HEK293 (cell line): ENCODE results near the gene CLEC1A.

ENCODE experiments used
- CTCF ChIA-PET: fragments of 350-600 bp; formaldehyde crosslinking; extraction: SDS; loops from one replicate; lab custom pipeline; 2021; ENCODE audit warnings: antibody characterized with exemption; lab: Yijun Ruan, JAX
- POLR2A ChIA-PET: fragments of 300-600 bp; formaldehyde crosslinking; extraction: SDS; loops from one replicate; lab custom pipeline; 2020; ENCODE audit warnings: antibody characterized with exemption, inconsistent platforms; lab: Yijun Ruan, JAX
- H3K27ac ChIP-seq: fragments of 200-500 bp; sonication (Bioruptor generic); 2 replicates; pipeline ENCODE4 v1.5.1; 2014; ENCODE audit warnings: low read depth, low read length, control low read depth, inconsistent platforms; ENCODE audit errors: extremely low read depth
- H3K36me3 ChIP-seq, 2 experiments: fragments of 200-500 bp in 1 of 2; sonication (Bioruptor generic) in 1 of 2; 1 replicate in 1 of 2; 2 replicates in 1 of 2; pipeline ENCODE4 v1.5.1; 2014 to 2017; ENCODE audit warnings: inconsistent platforms in 2 of 2, low read length in 2 of 2; ENCODE audit not compliant: control insufficient read depth in 2 of 2, insufficient read depth in 1 of 2
- H3K4me1 ChIP-seq: fragments of 200-500 bp; sonication (Bioruptor generic); 2 replicates; pipeline ENCODE4 v1.5.1; 2014; ENCODE audit warnings: mild to moderate bottlenecking, low read length, inconsistent platforms; ENCODE audit not compliant: control insufficient read depth, insufficient read depth
- H3K4me3 ChIP-seq: 2 replicates; pipeline ENCODE4 v1.5.1; 2011; ENCODE audit warnings: low read depth, mild to moderate bottlenecking, control low read depth, low read length, moderate library complexity
- H3K9me3 ChIP-seq: fragments of 200-500 bp; sonication (Bioruptor generic); 2 replicates; pipeline ENCODE4 v1.5.1; 2014; ENCODE audit warnings: low read depth, low read length, inconsistent platforms; ENCODE audit not compliant: control insufficient read depth, insufficient read depth
- FEZF1 ChIP-seq: fragments of 450-650 bp; formaldehyde crosslinking; IDR thresholded peaks from 2 replicates; pipeline ENCODE4 v1.5.1; 2016; ENCODE audit warnings: missing biosample characterization, missing genetic modification characterization
- HOXD13 ChIP-seq: sonication (generic); formaldehyde crosslinking; IDR thresholded peaks from 2 replicates; pipeline ENCODE4 v1.8.0; 2022; ENCODE audit warnings: missing genetic modification reagents, borderline replicate concordance
- KLF8 ChIP-seq: fragments of 450-650 bp; formaldehyde crosslinking; IDR thresholded peaks from 2 replicates; pipeline ENCODE4 v1.5.1; 2016; ENCODE audit warnings: missing biosample characterization, missing genetic modification characterization
- PRDM1 ChIP-seq: fragments of 450-650 bp; formaldehyde crosslinking; IDR thresholded peaks from 2 replicates; pipeline ENCODE4; 2016; ENCODE audit warnings: missing biosample characterization, missing genetic modification characterization
- YY1 ChIP-seq: fragments of 450-650 bp; formaldehyde crosslinking; IDR thresholded peaks from 2 replicates; pipeline ENCODE4 v1.5.1; 2018; ENCODE audit warnings: missing biosample characterization, missing genetic modification characterization
- ZEB2 ChIP-seq: fragments of 450-650 bp; formaldehyde crosslinking; IDR thresholded peaks from 2 replicates; pipeline ENCODE4 v1.5.1; 2016; ENCODE audit warnings: missing biosample characterization, missing genetic modification characterization
- ZFP3 ChIP-seq: fragments of 450-650 bp; formaldehyde crosslinking; IDR thresholded peaks from 2 replicates; pipeline ENCODE4 v1.5.1; 2016; ENCODE audit warnings: low read depth, missing biosample characterization, missing genetic modification characterization
- ZNF155 ChIP-seq: fragments of 450-650 bp; formaldehyde crosslinking; IDR thresholded peaks from 2 replicates; pipeline ENCODE4 v1.5.1; 2016; ENCODE audit warnings: missing biosample characterization, missing genetic modification characterization
- ZNF174 ChIP-seq: fragments of 450-650 bp; formaldehyde crosslinking; IDR thresholded peaks from 2 replicates; pipeline ENCODE4 v1.5.0; 2017; ENCODE audit warnings: missing biosample characterization, mild to moderate bottlenecking, missing genetic modification characterization
- ZNF184 ChIP-seq: fragments of 450-650 bp; IDR thresholded peaks from 2 replicates; pipeline ENCODE4 v1.5.1; 2018; ENCODE audit warnings: missing biosample characterization, mild to moderate bottlenecking, missing genetic modification characterization
- ZNF211 ChIP-seq: fragments of 450-650 bp; formaldehyde crosslinking; IDR thresholded peaks from 2 replicates; pipeline ENCODE4 v1.5.1; 2016; ENCODE audit warnings: low read depth, missing biosample characterization, missing genetic modification characterization
- ZNF37A ChIP-seq: fragments of 450-650 bp; IDR thresholded peaks from 2 replicates; pipeline ENCODE4 v1.5.1; 2018; ENCODE audit warnings: missing biosample characterization, missing genetic modification characterization
- ZNF391 ChIP-seq: fragments of 450-650 bp; formaldehyde crosslinking; IDR thresholded peaks from 2 replicates; pipeline ENCODE4 v1.5.1; 2016; ENCODE audit warnings: low read depth, missing biosample characterization, missing genetic modification characterization, borderline replicate concordance
- ZNF510 ChIP-seq: fragments of 450-650 bp; formaldehyde crosslinking; IDR thresholded peaks from 2 replicates; pipeline ENCODE4 v1.5.1; 2018; ENCODE audit warnings: mild to moderate bottlenecking, missing genetic modification characterization, missing biosample characterization; ENCODE audit not compliant: insufficient replicate concordance
- ZNF529 ChIP-seq: fragments of 450-650 bp; formaldehyde crosslinking; IDR thresholded peaks from 2 replicates; pipeline ENCODE4 v1.5.1; 2017; ENCODE audit warnings: missing genetic modification characterization, missing biosample characterization; ENCODE audit not compliant: insufficient replicate concordance
- ZNF585B ChIP-seq: fragments of 450-650 bp; formaldehyde crosslinking; IDR thresholded peaks from 2 replicates; pipeline ENCODE4 v1.5.1; 2016; ENCODE audit warnings: missing biosample characterization, missing genetic modification characterization
- ZNF654 ChIP-seq: fragments of 450-650 bp; formaldehyde crosslinking; IDR thresholded peaks from 2 replicates; pipeline ENCODE4 v1.5.1; 2016; ENCODE audit warnings: low read depth, missing biosample characterization, missing genetic modification characterization
- ZNF785 ChIP-seq: fragments of 450-650 bp; formaldehyde crosslinking; IDR thresholded peaks from 2 replicates; pipeline ENCODE4 v1.5.1; 2016; ENCODE audit warnings: missing biosample characterization, missing genetic modification characterization
- ZNF830 ChIP-seq: fragments of 450-650 bp; IDR thresholded peaks from 2 replicates; pipeline ENCODE4 v1.5.0; 2018; ENCODE audit warnings: missing biosample characterization, missing genetic modification characterization, low read depth, mild to moderate bottlenecking, moderate library complexity
- TF ChIP-seq, protein P1 (sequence below): fragments of 450-650 bp; formaldehyde crosslinking; conservative IDR thresholded peaks from 2 replicates; pipeline ENCODE4 v1.5.1; 2016; ENCODE audit warnings: low read depth, missing biosample characterization, missing genetic modification characterization
- TF ChIP-seq, protein P2 (sequence below): fragments of 450-650 bp; formaldehyde crosslinking; IDR thresholded peaks from 2 replicates; pipeline ENCODE4 v1.5.1; 2017; ENCODE audit warnings: missing biosample characterization, missing genetic modification characterization
- TF ChIP-seq, protein P3 (sequence below): fragments of 450-650 bp; formaldehyde crosslinking; IDR thresholded peaks from 2 replicates; pipeline ENCODE4 v1.5.1; 2016; ENCODE audit warnings: missing biosample characterization, missing genetic modification characterization
- TF ChIP-seq, protein P4 (sequence below): fragments of 450-650 bp; formaldehyde crosslinking; IDR thresholded peaks from 2 replicates; pipeline ENCODE4 v1.5.1; 2017; ENCODE audit warnings: missing biosample characterization, missing genetic modification characterization

Gene CLEC1A

DNA sequence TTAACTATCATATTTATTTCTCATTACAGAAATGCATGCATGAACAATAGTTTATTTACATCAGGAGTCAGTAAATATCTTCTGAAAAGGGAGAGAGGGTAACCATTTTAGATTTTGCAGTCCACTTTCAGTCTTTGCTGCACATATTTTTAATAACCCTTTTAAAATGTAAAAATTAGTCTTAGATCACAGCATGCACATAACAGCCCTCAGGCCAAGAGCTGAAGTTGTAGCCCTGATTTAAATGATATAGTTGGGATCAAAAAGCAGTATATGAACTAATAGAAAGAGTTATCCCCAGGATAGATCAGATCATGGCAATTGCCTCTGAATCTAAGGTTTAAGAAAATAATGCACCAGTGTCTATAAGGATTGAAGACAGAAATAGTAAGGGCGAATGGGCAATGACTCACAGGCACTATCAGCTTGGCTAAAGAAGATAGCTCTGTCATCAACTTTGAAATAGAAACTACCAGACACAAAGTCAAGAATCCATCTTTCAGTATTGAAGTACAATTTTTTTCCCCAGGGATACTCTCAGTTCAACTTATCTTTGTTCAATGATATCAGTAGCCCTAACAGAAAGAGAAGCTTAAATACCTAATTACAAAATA, 44.3 kb upstream of the CLEC1A start:
- no peak overlapping the region for H3K4me3 ChIP-seq
- ChIA-PET CTCF (interaction anchor here (0.5 to 6.4 kb wide), 11 partner anchors 10 to 1571 kb away, joined by 3 to 74 read pairs (median 4); no protein-coding TSS in a partner anchor), POLR2A (no interaction called here)
- TF ChIP-seq ZNF510 (no peak), ZNF211 (tag by site-specific recombination) (no peak), ZNF785 (tag by site-specific recombination) (no peak), YY1 (tag by site-specific recombination) (no peak), ZNF174 (tag by site-specific recombination) (no peak), PRDM1 (tag by site-specific recombination) (no peak), ZNF184 (tag by site-specific recombination) (no peak), ZFP3 (no peak), ZEB2 (tag by site-specific recombination) (no peak)
- no peak overlapping the region for H3K27ac ChIP-seq
- no peaks in the 10 kb centered on the region for H3K36me3 ChIP-seq
- no peaks in the 10 kb centered on the region for H3K9me3 ChIP-seq
- H3K4me1 ChIP-seq: no peaks in the 10 kb centered on the region

DNA sequence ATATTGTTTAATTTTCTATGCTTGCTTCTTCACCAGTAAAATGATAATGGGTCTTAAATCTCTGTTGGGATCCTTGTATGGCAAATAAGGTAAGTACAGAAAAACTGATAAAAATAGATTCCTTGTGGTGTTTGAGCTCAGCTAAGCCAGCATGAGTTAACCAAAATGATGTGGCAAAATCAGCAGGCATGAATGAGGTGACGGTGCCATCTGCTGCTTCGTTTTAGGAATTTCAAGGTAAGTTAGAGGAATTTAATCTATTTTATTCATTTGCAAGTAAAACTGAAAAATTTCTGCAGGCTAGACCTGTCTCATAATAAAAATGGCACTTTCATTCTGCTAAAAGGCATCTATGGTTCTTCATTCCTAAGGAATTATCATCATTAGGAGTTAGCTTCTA, 41.2 kb upstream of the CLEC1A start:
- Histone ChIP-seq H3K9me3 (no peaks in the 10 kb centered on the region), H3K4me1 (no peaks in the 10 kb centered on the region), H3K4me3 (no peak overlapping the region), H3K36me3 (no peaks in the 10 kb centered on the region), H3K27ac (no peak overlapping the region)
- CTCF ChIA-PET: interaction anchor here (0.8 to 6.4 kb wide), 23 partner anchors 10 to 810 kb away, joined by 3 to 74 read pairs (median 4); partner anchors contain the start of genes CLEC12B and CLEC2A
- POLR2A ChIA-PET: no interaction called here
- TF ChIP-seq ZNF830 (no peak), ZNF654 (peak; percentile 83), KLF8 (tag by site-specific recombination) (no peak), ZNF510 (peak; percentile 93)
- TF ChIP-seq, protein P1, sequence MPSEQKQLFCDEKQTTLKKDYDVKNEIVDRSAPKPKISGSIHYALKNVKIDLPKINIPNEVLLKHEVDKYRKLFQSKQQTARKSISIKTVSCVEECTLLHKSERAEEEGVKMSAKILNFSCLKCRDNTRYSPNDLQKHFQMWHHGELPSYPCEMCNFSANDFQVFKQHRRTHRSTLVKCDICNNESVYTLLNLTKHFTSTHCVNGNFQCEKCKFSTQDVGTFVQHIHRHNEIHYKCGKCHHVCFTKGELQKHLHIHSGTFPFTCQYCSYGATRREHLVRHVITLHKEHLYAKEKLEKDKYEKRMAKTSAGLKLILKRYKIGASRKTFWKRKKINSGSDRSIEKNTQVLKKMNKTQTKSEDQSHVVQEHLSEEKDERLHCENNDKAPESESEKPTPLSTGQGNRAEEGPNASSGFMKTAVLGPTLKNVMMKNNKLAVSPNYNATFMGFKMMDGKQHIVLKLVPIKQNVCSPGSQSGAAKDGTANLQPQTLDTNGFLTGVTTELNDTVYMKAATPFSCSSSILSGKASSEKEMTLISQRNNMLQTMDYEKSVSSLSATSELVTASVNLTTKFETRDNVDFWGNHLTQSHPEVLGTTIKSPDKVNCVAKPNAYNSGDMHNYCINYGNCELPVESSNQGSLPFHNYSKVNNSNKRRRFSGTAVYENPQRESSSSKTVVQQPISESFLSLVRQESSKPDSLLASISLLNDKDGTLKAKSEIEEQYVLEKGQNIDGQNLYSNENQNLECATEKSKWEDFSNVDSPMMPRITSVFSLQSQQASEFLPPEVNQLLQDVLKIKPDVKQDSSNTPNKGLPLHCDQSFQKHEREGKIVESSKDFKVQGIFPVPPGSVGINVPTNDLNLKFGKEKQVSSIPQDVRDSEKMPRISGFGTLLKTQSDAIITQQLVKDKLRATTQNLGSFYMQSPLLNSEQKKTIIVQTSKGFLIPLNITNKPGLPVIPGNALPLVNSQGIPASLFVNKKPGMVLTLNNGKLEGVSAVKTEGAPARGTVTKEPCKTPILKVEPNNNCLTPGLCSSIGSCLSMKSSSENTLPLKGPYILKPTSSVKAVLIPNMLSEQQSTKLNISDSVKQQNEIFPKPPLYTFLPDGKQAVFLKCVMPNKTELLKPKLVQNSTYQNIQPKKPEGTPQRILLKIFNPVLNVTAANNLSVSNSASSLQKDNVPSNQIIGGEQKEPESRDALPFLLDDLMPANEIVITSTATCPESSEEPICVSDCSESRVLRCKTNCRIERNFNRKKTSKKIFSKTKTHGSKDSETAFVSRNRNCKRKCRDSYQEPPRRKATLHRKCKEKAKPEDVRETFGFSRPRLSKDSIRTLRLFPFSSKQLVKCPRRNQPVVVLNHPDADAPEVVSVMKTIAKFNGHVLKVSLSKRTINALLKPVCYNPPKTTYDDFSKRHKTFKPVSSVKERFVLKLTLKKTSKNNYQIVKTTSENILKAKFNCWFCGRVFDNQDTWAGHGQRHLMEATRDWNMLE (tag by site-specific recombination): no peak
- TF ChIP-seq, protein P2, sequence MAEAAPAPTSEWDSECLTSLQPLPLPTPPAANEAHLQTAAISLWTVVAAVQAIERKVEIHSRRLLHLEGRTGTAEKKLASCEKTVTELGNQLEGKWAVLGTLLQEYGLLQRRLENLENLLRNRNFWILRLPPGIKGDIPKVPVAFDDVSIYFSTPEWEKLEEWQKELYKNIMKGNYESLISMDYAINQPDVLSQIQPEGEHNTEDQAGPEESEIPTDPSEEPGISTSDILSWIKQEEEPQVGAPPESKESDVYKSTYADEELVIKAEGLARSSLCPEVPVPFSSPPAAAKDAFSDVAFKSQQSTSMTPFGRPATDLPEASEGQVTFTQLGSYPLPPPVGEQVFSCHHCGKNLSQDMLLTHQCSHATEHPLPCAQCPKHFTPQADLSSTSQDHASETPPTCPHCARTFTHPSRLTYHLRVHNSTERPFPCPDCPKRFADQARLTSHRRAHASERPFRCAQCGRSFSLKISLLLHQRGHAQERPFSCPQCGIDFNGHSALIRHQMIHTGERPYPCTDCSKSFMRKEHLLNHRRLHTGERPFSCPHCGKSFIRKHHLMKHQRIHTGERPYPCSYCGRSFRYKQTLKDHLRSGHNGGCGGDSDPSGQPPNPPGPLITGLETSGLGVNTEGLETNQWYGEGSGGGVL (tag by site-specific recombination): no peak

DNA sequence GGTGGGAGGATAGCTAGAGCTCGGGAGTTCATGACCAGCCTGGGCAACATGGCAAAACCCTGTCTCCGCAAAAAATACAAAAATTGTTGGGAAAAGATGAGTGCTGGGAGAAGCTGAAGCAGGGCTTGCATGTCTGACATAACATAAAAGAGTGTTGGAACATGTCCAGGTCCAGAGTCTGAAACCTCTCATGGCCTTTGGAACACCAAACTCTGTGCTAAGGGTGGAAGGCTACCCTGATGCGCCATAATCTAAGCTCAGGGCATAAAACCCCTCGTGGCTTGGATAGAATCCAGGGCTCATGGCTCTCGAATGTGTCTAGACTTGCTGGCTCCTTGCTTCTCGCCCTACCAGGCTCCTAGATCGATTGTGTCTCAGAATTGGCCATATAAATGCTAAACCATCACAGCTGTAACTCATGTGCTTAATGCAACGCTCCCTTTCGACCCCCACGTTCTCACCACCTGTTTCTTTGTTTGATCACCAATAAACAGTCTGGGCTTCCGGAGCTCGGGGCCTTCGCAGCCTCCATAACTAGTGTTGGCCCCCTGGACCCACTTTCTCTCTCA, 37.9 kb upstream of the CLEC1A start:
- Histone ChIP-seq H3K27ac (no peak overlapping the region), H3K9me3 (no peaks in the 10 kb centered on the region), H3K4me3 (no peak overlapping the region), H3K4me1 (no peaks in the 10 kb centered on the region), H3K36me3 (no peaks in the 10 kb centered on the region)
- ChIA-PET POLR2A (interaction anchor here (0.6 kb wide), 1 partner anchor 9 kb away, joined by 4 read pairs; no protein-coding TSS in a partner anchor), CTCF (interaction anchor here (0.7 to 1.3 kb wide), 3 partner anchors 16 to 124 kb away, joined by 3 to 4 read pairs (median 3); no protein-coding TSS in a partner anchor)
- TF ChIP-seq ZNF155: no peak
- TF ChIP-seq ZNF391 (tag by site-specific recombination): no peak
- no peak for TF ChIP-seq FEZF1 (tag by site-specific recombination)
- TF ChIP-seq, protein P3, sequence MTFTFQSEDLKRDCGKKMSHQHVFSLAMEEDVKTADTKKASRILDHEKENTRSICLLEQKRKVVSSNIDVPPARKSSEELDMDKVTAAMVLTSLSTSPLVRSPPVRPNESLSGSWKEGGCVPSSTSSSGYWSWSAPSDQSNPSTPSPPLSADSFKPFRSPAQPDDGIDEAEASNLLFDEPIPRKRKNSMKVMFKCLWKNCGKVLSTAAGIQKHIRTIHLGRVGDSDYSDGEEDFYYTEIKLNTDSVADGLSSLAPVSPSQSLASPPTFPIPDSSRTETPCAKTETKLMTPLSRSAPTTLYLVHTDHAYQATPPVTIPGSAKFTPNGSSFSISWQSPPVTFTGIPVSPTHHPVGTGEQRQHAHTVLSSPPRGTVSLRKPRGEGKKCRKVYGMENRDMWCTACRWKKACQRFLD (tag by site-specific recombination): no peak
- no peak for TF ChIP-seq HOXD13 (CRISPR knock-in tag)
- no peak for TF ChIP-seq ZNF529 (tag by site-specific recombination)
- TF ChIP-seq ZNF585B (tag by site-specific recombination): no peak
- no peak for TF ChIP-seq ZNF37A
- TF ChIP-seq, protein P4, sequence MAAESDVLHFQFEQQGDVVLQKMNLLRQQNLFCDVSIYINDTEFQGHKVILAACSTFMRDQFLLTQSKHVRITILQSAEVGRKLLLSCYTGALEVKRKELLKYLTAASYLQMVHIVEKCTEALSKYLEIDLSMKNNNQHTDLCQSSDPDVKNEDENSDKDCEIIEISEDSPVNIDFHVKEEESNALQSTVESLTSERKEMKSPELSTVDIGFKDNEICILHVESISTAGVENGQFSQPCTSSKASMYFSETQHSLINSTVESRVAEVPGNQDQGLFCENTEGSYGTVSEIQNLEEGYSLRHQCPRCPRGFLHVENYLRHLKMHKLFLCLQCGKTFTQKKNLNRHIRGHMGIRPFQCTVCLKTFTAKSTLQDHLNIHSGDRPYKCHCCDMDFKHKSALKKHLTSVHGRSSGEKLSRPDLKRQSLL: no peak
